DMS 273 treated with DMSO at 0.1 percent for 48 hours (cell line): ENCODE data around the gene GLIS1.
A peak's percentile ranks its signal among the peaks of the same experiment; 100 is the strongest.

ENCODE experiments used
- DNase-seq: peaks from one replicate; lab custom pipeline; 2025; lab: John Stamatoyannopoulos, UW

GLIS1 gene

DNA sequence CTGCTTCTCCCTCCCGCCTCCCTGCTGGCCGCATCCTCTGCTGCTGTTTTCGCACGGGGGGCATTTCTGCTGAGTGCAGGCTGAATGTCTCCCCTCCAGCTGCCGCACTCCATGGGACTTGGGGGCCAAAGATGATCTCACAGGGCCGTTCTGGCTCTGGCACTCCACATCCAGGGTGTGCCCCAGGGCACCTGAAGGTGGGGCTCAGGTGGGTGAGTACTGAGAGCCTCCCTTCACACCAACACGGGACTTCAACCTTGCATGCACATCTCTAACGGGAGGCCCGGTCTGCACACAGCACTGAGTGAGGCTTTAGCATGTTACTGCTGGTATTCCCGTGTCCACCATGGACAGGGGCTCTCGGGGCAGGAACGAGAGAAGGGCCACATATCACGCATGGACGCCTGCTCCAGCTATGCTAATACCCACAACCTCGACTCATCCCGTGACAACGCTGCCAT lies 190.9 kb downstream of the GLIS1 start:
- no peak for DNase-seq

DNA sequence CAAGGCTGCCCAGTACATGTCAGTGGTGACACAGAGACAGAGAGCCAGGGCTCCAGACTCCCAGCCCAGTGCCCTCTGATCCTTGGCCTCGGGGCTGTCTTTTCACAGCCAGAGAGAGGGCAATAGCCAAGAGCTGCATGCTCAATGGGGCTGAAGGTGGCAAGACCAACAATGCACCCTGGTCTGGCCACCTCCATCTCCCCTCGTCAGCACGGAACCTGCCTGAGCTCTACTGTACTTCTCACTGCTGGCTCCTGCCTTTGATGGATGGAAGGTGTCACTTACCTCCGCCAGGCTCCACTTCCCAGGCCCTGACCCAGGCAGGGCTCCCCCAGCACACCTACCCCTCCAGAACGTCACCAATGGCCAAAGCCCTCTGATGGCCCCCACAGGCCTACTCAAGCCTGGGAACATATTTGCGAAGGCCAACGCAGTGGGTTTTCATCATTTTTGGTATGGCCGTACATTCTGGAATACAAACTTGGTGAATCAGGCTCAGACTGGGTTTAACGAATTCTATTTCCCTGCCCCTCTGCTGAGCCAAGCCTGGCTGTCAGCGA lies 191.7 kb downstream of the GLIS1 start:
- DNase-seq: no peak

DNA sequence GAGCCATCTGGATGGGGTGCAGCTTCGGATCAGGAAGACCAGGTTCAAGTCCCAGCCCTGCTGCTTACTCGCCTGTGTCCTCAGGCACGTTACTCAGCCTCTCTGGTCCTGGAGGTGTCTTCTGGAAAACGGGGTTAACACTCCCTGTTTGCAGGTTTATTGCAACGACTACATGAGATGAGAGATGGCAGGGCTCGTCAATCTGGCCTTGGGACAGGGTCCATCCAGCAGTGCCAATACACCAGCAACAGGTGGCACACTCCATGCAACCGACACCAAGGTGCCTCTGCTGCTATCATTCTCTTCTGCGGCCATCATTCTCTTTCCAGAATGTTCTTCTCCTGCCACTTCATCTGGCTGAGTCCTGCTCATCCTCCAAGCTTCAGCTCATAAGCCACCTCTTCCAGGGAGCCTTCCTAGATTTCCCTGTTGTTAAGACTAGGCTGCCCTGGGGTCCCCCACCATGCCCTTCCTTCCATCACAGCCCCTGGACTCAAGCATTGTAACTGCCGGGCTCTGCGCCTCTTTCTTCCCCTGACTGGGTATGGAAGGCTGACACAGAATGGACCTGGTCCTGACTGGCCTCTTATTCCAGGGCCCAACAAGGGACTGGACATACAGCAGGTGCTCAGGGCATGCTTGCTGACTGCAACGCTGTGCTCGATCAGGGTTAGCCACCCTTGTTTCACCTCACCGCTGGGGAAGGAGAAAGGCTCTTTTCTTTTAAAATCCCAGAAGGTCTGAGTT lies 192.4 kb downstream of the GLIS1 start:
- DNase-seq: no peak

DNA sequence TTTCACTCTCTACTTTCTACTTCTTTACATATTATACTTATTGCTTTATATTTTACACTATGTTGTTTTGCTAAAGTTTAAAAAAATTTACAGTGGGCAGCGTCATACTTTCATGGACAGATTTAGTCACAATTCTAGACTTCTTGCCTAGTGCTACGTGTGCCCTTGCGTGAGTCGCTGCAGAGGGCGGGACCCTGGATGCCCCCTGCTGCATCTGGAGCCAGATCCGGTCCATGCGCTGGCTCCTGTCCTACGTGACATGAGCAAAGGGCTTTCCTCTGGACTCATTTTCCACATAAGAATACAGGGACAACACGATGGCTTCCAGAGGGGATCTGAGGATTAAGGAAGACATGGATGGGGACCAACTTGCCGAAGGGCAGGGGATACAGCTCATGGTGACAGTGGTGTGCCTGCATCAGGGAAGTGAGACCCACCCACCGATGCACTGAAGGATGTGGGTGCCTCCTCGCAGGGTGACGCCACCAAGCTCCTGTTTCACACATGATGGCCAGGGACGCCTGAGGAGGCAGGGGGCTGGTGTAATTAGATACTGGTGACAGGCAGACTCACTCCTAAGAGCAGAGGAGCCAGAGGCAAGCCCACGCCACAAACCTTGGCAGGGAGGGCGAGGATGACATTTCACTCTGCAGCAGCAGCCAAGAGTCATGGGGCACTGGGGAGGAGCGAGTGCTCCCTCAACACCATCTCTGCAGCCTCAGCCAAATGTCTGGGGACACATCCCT lies 193.1 kb downstream of the GLIS1 start:
- no peak for DNase-seq

DNA sequence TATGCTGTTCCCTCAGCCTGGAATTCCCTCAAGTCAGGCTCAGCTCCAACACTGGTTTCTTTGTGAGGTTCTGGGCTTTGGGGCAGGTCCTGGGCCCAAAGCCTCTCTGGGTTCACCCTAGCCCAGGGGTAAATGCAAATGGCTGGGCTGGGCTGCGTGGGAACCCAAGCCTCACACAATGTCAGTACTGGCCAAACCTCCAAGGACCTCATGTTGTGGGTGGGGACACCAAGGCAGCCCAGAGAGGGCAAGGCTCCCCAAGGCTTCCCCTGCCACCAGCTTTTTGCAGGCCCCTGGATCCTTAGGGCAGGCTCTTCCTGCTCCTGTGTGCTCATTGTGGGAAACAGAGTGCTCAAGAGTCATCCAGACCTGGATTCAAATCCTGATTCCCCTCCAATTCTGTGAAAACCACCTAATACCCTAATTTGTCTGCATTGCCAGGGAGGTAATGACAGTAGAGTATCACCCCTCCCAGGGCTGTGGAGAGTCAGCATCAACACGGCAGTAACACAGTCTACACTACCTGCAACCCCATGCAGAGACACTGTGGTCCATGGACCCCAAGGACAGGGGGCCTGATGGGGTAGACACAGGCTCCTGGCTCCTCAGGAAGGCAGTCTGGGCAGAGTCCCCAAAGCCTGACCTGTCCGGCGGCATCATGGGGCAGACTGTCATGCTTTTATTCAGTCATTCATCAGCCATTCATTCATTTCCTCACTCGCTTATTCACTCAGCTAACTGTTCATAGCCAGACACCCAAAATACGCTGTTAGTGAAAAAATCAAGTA lies 194.0 kb downstream of the GLIS1 start:
- DNase-seq: no peak

DNA sequence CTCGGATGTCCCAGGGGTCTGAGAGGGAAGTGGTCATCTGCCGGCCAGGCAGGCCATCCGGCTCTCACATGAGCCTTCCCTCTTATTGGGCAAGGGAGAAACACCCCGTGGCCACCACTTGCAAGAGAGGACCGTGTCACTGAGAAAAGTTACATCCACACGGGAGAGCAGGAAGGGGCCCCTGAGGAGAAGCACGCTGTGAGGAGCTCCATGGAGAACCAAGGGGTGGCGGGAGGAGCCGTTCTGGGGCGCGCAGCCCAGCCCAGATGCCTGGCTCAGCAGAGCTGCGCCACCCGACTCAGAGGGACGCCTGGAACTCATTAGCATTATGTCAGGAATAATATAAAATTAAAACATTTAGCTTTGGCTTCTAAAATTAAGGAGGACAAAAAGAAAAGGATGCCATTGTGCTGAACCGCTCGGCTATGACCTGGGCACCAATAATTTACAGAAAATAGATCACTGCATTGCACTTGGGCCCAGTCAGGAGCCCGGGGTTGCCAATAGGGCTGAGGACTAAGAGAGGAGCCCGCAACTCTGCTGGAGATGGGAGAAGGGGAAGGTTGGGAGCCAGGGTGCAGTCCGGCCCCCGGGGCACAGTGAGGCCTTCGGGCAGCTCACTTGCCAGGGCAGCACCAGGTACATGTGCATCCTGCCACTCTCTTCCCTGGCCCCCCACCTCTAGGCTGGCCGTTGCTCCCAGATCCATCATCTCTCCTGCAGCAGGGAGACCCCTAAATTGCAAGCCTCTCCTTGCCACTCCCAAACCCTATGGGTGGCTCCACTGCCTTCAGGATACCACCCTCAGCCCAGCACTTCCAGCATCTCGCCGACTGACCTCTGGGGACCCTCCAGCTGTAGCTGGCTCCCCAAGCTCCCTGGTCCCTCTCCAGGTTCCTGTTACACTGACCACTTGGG lies 194.9 kb downstream of the GLIS1 start:
- no peak for DNase-seq

DNA sequence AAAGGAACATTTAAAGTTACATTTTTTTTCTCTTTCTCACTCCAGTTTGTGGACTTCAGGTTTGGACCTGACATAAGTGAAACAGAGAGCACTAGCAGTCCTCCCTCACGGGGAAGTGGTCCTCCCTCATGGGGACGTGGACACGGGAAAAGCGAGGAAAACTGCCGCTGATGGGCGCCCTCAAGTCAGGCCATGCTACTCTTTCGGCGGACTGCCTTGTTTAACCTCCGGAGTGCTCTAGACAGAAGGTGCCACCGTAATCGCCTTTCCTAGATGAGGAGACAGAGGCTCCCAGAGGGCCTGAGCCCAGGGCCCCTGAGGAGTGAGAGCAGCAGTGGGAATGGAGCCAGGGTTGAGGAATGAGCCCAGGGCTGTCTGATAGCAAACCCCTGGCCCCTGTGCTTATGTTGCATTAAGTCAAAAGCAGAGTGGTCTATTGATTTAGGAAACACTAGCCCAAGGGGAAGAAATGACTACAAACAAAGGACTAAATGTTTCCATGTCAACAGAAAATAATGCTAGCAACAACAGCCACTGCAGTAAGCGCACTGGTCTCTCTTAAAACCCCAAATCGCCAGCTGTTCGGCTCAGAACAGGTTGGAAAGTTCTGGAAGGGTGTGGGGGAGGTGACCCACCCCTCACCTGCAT lies 195.7 kb downstream of the GLIS1 start:
- no peak for DNase-seq

DNA sequence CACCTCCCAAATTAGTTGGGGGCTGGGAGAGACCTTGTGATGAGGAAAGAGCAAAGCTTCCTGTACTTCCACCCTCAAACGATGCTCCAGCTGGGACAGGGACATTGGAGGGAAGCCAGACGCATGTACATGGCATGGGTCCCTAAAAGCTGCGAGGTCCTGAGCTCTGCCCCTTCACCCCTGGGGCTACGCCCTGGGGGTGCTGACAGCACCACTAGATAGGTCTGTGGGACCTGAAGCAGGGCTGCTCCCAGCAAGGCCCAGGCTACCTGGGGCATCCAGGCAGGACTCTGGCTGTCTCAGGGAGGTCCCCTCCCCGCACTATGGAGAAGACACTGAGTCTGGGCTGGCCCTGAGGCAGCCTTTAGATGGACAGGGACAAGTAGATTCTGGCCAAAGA lies 196.4 kb downstream of the GLIS1 start:
- no peak for DNase-seq

DNA sequence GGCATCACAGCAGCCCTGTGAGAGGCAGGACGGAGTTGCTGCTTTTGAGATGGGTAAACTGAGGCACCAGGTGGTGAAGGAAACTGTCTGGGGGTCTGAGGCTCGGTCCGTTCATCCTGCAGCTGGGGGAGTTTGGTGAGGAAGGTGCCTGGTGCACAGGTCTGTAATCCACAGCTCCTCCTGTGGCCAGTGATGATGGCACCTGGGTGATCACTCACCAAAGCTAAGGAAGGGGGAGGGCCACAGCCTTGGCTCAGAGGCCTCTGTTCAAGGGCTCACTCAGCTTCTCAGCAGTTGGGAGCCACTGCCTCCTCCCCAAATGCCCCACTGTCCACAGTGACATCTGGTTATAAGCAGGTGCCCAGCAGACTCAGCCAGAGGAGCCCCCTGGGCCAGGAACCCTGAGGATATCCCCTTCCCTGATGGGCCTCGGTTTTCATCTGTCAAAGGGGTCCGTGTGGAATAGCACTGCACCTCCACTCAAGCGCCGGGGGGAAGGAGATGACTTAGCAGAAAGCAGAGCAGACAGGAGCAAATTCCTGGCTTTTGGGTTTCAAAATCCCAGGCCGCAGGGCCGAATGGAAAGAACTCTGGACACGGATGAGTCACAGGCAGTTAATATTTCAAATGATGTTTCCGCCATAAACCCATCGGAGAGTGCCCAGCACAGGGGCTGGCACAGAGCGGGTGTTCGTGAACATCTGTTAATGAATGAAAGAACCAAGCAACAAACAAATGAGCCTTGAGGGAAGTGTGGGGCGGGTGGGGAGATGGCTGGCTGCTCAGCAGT lies 197.0 kb downstream of the GLIS1 start:
- peak; percentile 36 for DNase-seq

DNA sequence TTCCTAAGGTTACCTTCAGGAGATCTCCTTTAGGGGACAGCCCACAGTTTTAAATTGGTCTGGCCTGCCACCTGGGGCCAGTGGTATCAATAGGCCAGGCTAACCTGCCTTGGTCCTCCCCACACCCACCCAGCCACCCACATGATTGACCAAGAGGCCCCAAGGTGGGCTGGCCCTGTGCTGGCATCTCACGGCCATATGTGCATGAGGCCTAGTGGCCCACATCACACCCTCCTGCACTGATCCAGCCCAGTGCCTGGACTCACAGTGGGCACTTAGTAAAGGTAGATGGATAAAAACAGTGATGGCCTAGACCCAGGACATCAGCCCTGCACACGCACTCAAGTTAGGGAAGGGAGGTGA lies 197.7 kb downstream of the GLIS1 start:
- DNase-seq: no peak

DNA sequence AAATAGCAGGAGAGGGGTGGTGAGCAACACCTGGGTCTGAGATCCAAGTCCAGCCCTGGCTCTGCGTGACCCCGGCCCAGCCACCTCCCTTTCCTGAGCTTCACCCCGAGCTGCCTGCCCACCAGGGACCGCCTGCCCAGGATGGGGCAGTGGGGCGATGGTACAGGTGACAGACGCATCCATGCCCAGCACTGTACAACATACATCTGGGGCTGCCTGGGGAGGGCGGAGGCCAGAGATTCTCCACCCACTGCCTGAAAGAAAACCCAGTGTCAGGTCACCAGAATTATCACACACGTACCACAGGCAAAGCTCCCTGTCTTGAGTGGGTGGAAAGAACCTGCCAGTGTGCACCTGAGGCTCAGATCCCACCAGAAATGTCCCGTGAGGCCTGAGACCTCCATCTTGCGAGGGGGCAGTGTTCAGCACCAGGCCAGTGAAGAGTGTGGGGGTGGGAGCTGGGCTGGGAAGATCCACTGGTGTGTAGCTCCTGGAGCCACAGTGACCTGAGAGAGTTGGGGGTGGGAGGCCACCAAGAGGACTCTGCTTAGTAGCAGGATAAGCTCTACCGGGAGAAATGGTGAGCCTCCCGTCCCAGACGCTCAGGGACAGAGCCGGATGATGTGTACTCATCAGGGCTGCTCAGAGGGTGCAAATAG lies 198.2 kb downstream of the GLIS1 start:
- DNase-seq: no peak

DNA sequence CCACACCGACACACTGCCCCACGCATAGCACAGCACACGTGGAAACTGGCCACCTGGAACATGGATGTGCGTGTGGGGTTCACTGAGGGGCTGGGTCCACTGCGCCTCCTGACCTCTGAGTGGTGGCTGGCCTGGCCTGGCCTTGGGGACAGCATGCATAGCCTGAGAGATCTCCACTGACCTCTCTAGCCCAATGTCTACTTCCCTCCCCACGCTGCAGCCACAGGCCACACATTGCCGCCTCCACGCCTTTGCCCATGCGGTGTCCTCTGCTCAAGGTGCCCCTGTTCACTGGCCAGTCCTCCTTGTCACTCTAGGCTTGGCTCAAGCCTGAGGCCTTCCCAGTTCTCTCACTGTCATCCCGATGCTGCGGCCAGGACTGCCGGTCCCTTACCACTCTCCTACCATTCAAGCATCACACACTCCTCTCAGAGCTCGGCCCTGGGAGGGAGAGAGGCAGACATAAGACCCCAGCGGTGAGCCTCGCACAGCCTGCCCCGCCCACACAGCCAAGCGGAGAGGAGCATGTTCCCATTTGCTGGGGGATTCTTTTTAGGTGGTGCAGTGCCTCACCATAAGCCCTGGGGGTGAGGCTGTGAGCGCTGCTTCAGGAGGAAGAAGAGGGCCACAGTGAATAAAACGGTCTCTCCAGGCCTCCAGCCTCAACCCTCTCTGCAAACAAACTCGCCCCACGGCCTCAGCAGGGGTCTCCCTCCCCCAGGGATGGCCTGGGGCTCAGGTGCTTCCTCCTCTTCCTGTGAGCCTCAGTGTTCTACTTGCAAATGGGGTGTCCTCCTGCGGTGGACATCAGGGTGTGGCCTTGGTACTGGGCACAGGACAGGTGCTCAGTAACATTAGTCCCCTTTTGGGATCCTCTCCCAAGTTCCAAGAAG lies 199.0 kb downstream of the GLIS1 start:
- no peak for DNase-seq

DNA sequence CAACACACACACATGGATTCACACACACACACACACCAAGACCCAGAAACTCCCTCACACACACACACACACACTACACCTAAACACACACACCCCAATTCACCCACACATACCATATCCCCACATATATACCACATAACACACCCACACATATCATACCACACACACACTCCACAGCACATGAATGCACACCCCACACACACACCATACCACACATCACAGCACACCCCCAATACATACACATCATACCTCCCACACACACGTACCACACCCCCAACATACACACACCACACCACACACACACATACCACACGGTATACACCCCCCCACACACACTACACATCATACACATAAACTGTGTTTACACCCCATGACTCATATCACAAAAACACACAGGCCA lies 199.7 kb downstream of the GLIS1 start:
- DNase-seq: no peak

DNA sequence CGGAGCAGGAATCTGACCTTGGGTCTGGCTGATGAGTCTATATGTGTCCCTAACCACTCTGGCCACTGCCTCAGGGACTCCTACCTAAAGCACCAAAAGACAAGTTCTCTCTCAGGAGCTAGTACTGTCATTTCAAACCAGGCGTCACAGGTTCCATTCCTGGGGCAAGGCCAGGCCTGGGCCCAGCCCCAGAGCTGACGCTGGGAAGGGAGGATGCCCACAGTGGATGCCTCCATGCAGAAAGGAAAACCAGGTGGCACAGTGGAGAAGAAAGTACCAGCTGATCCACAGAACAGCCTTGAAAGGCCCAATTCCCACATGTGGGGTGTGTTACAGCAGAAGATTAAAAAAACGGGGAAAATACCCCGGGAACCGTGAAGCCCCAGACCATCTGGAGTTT lies 202.4 kb downstream of the GLIS1 start:
- no peak for DNase-seq

DNA sequence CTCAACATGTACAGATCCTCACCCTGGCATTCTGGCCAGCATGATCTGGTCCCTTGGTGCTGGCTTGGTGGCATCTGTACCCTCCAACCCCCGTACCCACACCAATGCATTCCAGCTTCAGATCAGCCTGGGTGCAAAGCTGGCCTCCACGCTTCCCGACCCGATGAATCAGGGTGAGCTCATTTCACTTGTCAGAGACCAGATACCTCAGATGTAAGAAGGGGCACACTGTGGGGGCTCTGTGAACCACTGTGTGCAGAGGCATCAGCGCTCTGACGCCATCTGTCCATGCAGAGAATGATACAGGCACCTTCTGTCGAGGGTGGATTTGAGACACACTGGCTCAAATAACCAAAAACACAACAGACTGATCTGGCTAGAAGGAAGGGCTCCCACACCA lies 203.1 kb downstream of the GLIS1 start:
- peak; percentile 78 for DNase-seq

DNA sequence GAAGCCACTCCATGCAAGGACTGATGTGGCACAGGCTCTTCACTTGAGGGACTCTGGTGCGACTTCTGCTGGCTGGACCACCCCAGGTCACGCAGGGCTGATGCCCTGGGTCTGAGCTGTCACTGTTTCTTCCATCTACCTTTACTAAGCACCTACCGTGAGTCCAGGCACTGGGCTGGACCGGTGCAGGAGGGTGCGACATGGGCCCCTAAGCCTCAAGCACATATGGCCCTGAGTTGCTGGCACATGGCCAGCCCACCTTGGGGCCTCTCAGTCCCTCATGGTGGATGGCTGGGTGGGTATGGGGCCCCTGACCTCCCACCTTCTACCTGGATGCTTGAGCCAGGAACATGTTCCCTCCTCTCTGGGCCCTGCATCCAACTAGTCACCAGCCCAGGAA lies 203.7 kb downstream of the GLIS1 start:
- no peak for DNase-seq

DNA sequence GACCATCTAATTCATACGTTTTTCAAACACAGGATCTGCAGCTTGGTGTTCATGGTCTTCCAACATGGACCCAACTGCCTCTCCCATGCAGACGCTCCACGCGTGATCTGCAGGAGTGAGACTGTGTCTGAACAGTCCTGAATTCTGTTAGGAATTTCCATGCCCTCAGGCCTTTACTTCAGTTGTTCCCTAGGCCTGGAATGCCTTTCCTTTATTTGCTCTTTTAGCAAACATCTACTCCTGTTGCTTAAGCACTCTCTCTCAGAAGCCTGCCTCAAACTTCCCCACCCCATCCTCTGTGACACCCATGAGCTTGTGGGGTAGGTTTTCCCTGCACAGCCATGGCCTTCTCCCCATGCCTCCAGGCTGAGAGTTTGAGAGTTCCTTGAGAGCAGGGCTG lies 206.1 kb downstream of the GLIS1 start:
- no peak for DNase-seq

DNA sequence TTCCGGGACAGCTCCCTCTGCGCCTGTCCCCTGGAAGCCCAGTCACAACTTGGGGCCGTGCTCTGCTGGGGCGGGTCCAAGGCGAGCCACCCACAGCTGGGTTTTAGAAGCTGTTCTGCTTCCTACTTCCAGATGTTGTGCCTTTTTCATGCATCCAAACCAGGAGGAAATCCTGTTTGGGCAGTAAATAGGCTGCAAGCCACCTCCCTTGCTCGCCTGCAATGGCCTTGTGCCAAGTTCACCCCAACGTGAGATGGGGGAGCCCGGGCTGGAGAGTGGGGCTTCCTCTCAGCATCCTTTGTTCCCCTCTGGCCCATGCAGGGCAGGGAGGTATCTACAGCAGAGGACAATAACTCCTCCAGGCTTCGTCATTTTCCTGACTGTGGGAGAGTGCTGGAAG lies 206.6 kb downstream of the GLIS1 start:
- no peak for DNase-seq

DNA sequence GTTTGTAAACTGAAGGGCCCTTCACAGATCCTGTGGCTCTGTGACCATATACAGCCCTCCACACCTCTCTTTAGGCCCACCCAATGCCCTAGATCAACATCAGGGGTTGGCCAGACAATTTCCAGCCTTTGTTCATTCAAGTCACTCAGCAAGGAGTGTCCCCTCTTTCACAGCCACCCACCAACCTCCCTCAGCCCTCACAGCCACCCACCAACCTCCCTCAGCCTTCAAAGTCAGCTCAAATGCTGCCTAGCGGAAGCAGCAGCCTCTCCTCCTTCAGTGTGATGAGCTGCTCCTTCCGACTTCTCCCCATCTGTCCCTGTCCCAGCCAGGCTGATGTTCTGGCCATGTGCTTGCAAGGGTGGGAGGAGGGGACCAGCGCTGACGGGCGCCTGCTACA lies 208.4 kb downstream of the GLIS1 start:
- DNase-seq: no peak
